K562 (cell line): ENCODE data around the gene PPTC7. TPM values are rescaled to one million over a fixed set of nuclear protein-coding genes. Genes with fewer than 3 reads are reported as not detected.

Source experiments
- ATAC-seq: fragments of 200-7000 bp; cut with Tn5 transposase; 3 replicates; pipeline ENCODE4 v1.9.1; 2020; ENCODE audit warnings: moderate library complexity
- BruUV-seq: library from RNA; stranded (reverse); fragments of 400-500 nt; replicated peaks from 2 replicates; lab custom pipeline; 2021; lab: Mats Ljungman, UMichigan
- CTCF ChIA-PET: fragments of 300-600 bp; formaldehyde crosslinking; extraction: SDS; loops from one replicate; lab custom pipeline; 2021; ENCODE audit warnings: low intra/inter-chr PET ratio; lab: Yijun Ruan, JAX
- POLR2A ChIA-PET: fragments of 300-600, 350-650 bp; sonication (Branson Sonifier 250); formaldehyde crosslinking; extraction: SDS; loops from one replicate; lab custom pipeline; 2021; ENCODE audit warnings: antibody characterized with exemption, inconsistent platforms; lab: Yijun Ruan, JAX
- DNase-seq, 4 experiments: peaks; one replicate each; pipeline versions ENCODE4 v3.0.0 to v3.0.0-alpha.2; 2011 to 2018; ENCODE audit warnings: low spot score in 3 of 4, mixed read lengths in 3 of 4; ENCODE audit errors: extremely low read depth in 1 of 4
- FAIRE-seq: peaks from 2 replicates; lab custom pipeline; 2011; peaks lifted over from hg19 to GRCh38; lab: Jason Lieb, UNC
- H2AFZ ChIP-seq: 2 replicates; pipeline ENCODE4 v1.6.0; 2011; ENCODE audit warnings: low read depth, low read length, control low read depth, inconsistent platforms
- H3K27ac ChIP-seq: fragments of 200-600 bp; 3 replicates; pipeline ENCODE4 v1.8.0; 2011; ENCODE audit warnings: low read depth, mild to moderate bottlenecking, control low read depth, inconsistent platforms, low read length, moderate library complexity, mixed read lengths; ENCODE audit errors: extremely low read depth
- H3K27me3 ChIP-seq, 2 experiments: fragments of 300-600 bp in 1 of 2; 2 replicates in 1 of 2; 3 replicates in 1 of 2; pipeline versions ENCODE4 v1.6.0 to v1.8.0; 2011; ENCODE audit warnings: inconsistent platforms in 2 of 2, low read length in 2 of 2, mild to moderate bottlenecking in 1 of 2, mixed read lengths in 1 of 2, moderate library complexity in 1 of 2; ENCODE audit not compliant: control insufficient read depth in 2 of 2, insufficient read depth in 2 of 2
- H3K36me3 ChIP-seq: fragments of 300-600 bp; 3 replicates; pipeline ENCODE4 v1.8.0; 2011; ENCODE audit warnings: mild to moderate bottlenecking, low read length, inconsistent platforms; ENCODE audit not compliant: control insufficient read depth, insufficient read depth
- H3K4me1 ChIP-seq, 2 experiments: fragments of 200-600 bp in 1 of 2; replicated peaks in 1 of 2; 2 replicates in 1 of 2; 3 replicates in 1 of 2; pipeline versions ENCODE4 v1.5.1 to v1.8.0; 2011; ENCODE audit warnings: inconsistent platforms in 2 of 2, low read length in 2 of 2, mild to moderate bottlenecking in 1 of 2, mixed read lengths in 1 of 2, moderate library complexity in 1 of 2; ENCODE audit not compliant: control insufficient read depth in 2 of 2, insufficient read depth in 2 of 2
- H3K4me2 ChIP-seq: 2 replicates; pipeline ENCODE4 v1.6.1; 2011; ENCODE audit warnings: low read length, control low read depth, inconsistent platforms, mixed read lengths; ENCODE audit not compliant: insufficient read depth
- H3K4me3 ChIP-seq: fragments of 200-600 bp; sonication (generic), shearing (Covaris generic); 2 replicates; pipeline ENCODE4 v1.5.1; 2016; ENCODE audit warnings: control low read depth, inconsistent platforms
- H3K79me2 ChIP-seq: fragments of 200-600 bp; 3 replicates; pipeline ENCODE4 v1.8.0; 2011; ENCODE audit warnings: low read length, inconsistent platforms; ENCODE audit not compliant: control insufficient read depth, insufficient read depth
- H3K9ac ChIP-seq, 2 experiments: 2 replicates each; pipeline versions ENCODE4 v1.6.0 to v1.6.1; 2011; ENCODE audit warnings: low read depth in 2 of 2, low read length in 2 of 2, control low read depth in 1 of 2, inconsistent platforms in 1 of 2, mild to moderate bottlenecking in 1 of 2, mixed read lengths in 1 of 2; ENCODE audit not compliant: insufficient read depth in 1 of 2
- H3K9me1 ChIP-seq: one replicate; pipeline ENCODE4 v1.6.0; 2011; ENCODE audit warnings: inconsistent platforms, mild to moderate bottlenecking, low read length, moderate library complexity; ENCODE audit not compliant: control insufficient read depth, insufficient read depth
- H3K9me3 ChIP-seq: replicated peaks from 2 replicates; pipeline ENCODE4 v1.5.1; 2011; ENCODE audit warnings: low read depth, low read length, inconsistent platforms; ENCODE audit not compliant: control insufficient read depth, insufficient read depth
- H4K20me1 ChIP-seq: replicated peaks from 2 replicates; pipeline ENCODE4 v1.6.1; 2011; ENCODE audit warnings: low read length, inconsistent platforms, mixed read lengths; ENCODE audit not compliant: control insufficient read depth, insufficient read depth
- BHLHE40 ChIP-seq: IDR thresholded peaks from 2 replicates; pipeline ENCODE4 v1.6.1; 2011; ENCODE audit warnings: low read length, improper control_type of control experiment
- CHD2 ChIP-seq: IDR thresholded peaks from 2 replicates; pipeline ENCODE4 v1.6.1; 2011; ENCODE audit warnings: low read depth, low read length
- ERF ChIP-seq: fragments of 450-650 bp; formaldehyde crosslinking; IDR thresholded peaks from 2 replicates; pipeline ENCODE4 v1.4.0; 2020; ENCODE audit warnings: mild to moderate bottlenecking, mixed read lengths
- FOXA1 ChIP-seq: fragments of 450-650 bp; IDR thresholded peaks from 2 replicates; pipeline ENCODE4 v1.6.1; 2016; ENCODE audit warnings: mild to moderate bottlenecking, borderline replicate concordance
- FOXJ2 ChIP-seq: fragments of 200-800 bp; sonication (Bioruptor generic); IDR thresholded peaks from 2 replicates; pipeline ENCODE4 v1.6.1; 2016; ENCODE audit warnings: missing genetic modification characterization, missing compliant biosample characterization
- MXI1 ChIP-seq: IDR thresholded peaks from 2 replicates; pipeline ENCODE4 v1.6.1; 2011; ENCODE audit warnings: low read depth, mild to moderate bottlenecking, improper control_type of control experiment, low read length
- MYBL2 ChIP-seq, 2 experiments: fragments of 450-650 bp in 1 of 2; sonication (generic) in 1 of 2; formaldehyde crosslinking in 1 of 2; IDR thresholded peaks; 2 replicates each; pipeline versions ENCODE4 v1.6.1 to v1.8.1; 2017 to 2022; ENCODE audit warnings: borderline replicate concordance in 1 of 2, inconsistent platforms in 1 of 2, low read depth in 1 of 2, mild to moderate bottlenecking in 1 of 2, missing genetic modification reagents in 1 of 2, moderate library complexity in 1 of 2
- POLR2B ChIP-seq: fragments of 450-650 bp; IDR thresholded peaks from 2 replicates; pipeline ENCODE4 v1.6.1; 2018; ENCODE audit warnings: low read depth; ENCODE audit not compliant: partially characterized antibody
- PTTG1 ChIP-seq: fragments of 450-650 bp; IDR thresholded peaks from 2 replicates; pipeline ENCODE4 v1.6.1; 2016; ENCODE audit warnings: low read depth, mild to moderate bottlenecking, missing genetic modification characterization, missing compliant biosample characterization
- TAF1 ChIP-seq: IDR thresholded peaks from 2 replicates; pipeline ENCODE4 v1.6.1; 2011; ENCODE audit warnings: mild to moderate bottlenecking, low read length, moderate library complexity; ENCODE audit not compliant: insufficient read depth, control insufficient read depth, severe bottlenecking; ENCODE audit errors: extremely low read depth
- ZNF134 ChIP-seq: fragments of 250-450 bp; sonication (Bioruptor Pico); conservative IDR thresholded peaks from 2 replicates; pipeline ENCODE4 v1.4.0; 2020
- ZNF384 ChIP-seq: IDR thresholded peaks from 2 replicates; pipeline ENCODE4 v1.6.1; 2012; ENCODE audit warnings: low read depth, low read length, improper control_type of control experiment
- ZNF695 ChIP-seq: fragments of 450-650 bp; formaldehyde crosslinking; IDR thresholded peaks from 2 replicates; pipeline ENCODE4 v1.4.0; 2020; ENCODE audit warnings: mild to moderate bottlenecking, moderate library complexity
- WGBS: fragments of 100-300 bp; shearing (Covaris generic); methylation state at CpG from one replicate; pipeline ENCODE4 v1.1.6; 2016; ENCODE audit warnings: low coverage, mixed read lengths; ENCODE audit not compliant: insufficient coverage; ENCODE audit errors: missing lambda C conversion rate; 5-methylcytosine and 5-hydroxymethylcytosine counted together
- in situ Hi-C: fragments of 300-500 bp; cut with MboI; formaldehyde crosslinking; loops from 4 replicates; pipeline ENCODE4 v1.15.0; 2018; ENCODE audit warnings: inconsistent platforms, mixed read lengths
- intact Hi-C: fragments of 100-400 bp; cut with micrococcal nuclease; formaldehyde crosslinking; loops from 2 replicates; pipeline ENCODE4 v1.14.2; 2022
- polyA plus RNA-seq, 8 experiments: library from polyadenylated mRNA; depleted of rRNA in 4 of 8; stranded (reverse) in 5 of 8; unstranded in 3 of 8; fragments of >200 nt; fragmentation: Nextera tagmentation in 2 of 8; fragmentation: Illumina TruSeq in 1 of 8; extraction: Ambion mirVana in 2 of 8; extraction: Trizol in 1 of 8; gene quantifications; 2 replicates each; pipeline versions ENCODE4 v1.2.1 to v1.2.3, GENCODE V29; 2011 to 2014; ENCODE audit warnings: inconsistent platforms in 1 of 8, missing spikeins in 1 of 8
- total RNA-seq, 7 experiments: library from RNA; depleted of rRNA in 6 of 7; stranded (reverse); fragments of >200 nt in 6 of 7; fragmentation: Illumina TruSeq in 2 of 7; extraction: Trizol in 2 of 7; gene quantifications; 2 replicates each; pipeline versions ENCODE4 v1.2.1 to v1.2.3, GENCODE V29; 2011 to 2021; ENCODE audit warnings: low replicate concordance in 1 of 7
- TF ChIP-seq, protein P1 (sequence below): fragments of 450-650 bp; IDR thresholded peaks from 2 replicates; pipeline ENCODE4 v1.6.1; 2016; ENCODE audit warnings: low read depth, mild to moderate bottlenecking, moderate library complexity
- TF ChIP-seq, protein P2 (sequence below): fragments of 250-450 bp; sonication (Bioruptor Pico); IDR thresholded peaks from 2 replicates; pipeline ENCODE4 v1.8.0; 2021; ENCODE audit warnings: moderate library complexity, mild to moderate bottlenecking, inconsistent platforms
- TF ChIP-seq, protein P3 (sequence below): sonication (generic); formaldehyde crosslinking; IDR thresholded peaks from 2 replicates; pipeline ENCODE4 v1.5.0; 2020; ENCODE audit warnings: missing genetic modification reagents

Gene PPTC7
- total and polyA plus RNA-seq, 9 of the 15 experiments (the other 6 are each of a cell fraction or from before 2014, with no cell fraction given) = 2.6 to 23.1 (median 11.9) TPM

DNA sequence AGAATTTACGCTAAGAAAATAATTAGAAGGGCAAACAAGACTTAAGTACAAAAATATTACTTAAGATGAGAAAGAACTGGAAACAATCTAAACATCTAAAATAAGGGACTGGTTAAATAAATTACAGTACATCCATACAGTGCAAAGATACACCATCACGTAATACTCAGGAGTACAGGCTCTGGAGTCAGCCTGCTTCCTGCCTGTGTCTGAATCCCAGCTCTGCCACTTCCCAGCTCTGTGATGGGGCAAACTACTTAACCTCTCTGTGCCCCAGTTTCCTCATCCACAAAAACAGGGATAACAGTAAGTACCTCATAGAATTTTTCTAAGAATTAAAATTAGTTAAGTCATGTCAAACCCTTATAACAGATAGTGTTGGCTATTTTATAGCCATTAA is 36.0 kb downstream of the PPTC7 start (continued):
- TF ChIP-seq FOXJ2 (tag) (no peak), CHD2 (no peak), MXI1 (no peak), BHLHE40 (no peak), ZNF695 (CRISPR knock-in tag) (no peak), ZNF134 (no peak), ERF (no peak), ZNF384 (no peak), PTTG1 (tag) (no peak)
- TF ChIP-seq, protein P1, sequence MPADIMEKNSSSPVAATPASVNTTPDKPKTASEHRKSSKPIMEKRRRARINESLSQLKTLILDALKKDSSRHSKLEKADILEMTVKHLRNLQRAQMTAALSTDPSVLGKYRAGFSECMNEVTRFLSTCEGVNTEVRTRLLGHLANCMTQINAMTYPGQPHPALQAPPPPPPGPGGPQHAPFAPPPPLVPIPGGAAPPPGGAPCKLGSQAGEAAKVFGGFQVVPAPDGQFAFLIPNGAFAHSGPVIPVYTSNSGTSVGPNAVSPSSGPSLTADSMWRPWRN = no peak
- TF ChIP-seq, protein P2, sequence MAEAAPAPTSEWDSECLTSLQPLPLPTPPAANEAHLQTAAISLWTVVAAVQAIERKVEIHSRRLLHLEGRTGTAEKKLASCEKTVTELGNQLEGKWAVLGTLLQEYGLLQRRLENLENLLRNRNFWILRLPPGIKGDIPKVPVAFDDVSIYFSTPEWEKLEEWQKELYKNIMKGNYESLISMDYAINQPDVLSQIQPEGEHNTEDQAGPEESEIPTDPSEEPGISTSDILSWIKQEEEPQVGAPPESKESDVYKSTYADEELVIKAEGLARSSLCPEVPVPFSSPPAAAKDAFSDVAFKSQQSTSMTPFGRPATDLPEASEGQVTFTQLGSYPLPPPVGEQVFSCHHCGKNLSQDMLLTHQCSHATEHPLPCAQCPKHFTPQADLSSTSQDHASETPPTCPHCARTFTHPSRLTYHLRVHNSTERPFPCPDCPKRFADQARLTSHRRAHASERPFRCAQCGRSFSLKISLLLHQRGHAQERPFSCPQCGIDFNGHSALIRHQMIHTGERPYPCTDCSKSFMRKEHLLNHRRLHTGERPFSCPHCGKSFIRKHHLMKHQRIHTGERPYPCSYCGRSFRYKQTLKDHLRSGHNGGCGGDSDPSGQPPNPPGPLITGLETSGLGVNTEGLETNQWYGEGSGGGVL (CRISPR knock-in tag) = no peak

DNA sequence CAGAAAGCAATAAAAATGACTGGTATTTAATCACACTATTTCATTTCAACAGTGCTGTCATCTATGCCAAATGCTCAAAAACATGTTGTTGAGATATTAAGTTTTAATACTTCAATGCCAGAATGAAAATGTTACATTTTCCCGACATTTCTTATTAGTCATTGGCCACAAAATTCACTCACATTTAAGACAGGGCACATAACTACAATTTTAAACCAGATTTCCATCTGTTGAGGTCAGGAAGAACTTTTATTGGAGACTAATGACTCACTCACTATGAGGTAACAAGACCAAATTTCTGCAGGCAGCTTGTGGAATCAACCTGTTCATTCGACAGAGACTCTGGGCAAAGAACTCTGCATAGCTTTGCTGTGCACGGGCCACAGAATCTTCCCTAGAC is 36.8 kb downstream of the PPTC7 start:
- TF ChIP-seq TAF1 (no peak), FOXA1 (no peak), MYBL2 (IDR thresholded peaks at IDR 0.05; ENCODE audit: low read depth) (no peak), MYBL2 (CRISPR knock-in tag; IDR thresholded peaks at IDR 0.05; ENCODE audit: borderline replicate concordance) (no peak), POLR2B (no peak)
- TF ChIP-seq, protein P3, sequence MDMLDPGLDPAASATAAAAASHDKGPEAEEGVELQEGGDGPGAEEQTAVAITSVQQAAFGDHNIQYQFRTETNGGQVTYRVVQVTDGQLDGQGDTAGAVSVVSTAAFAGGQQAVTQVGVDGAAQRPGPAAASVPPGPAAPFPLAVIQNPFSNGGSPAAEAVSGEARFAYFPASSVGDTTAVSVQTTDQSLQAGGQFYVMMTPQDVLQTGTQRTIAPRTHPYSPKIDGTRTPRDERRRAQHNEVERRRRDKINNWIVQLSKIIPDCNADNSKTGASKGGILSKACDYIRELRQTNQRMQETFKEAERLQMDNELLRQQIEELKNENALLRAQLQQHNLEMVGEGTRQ (CRISPR knock-in tag) = no peak
- ChIA-PET CTCF (no interaction called here), POLR2A (no interaction called here)
- Histone ChIP-seq H4K20me1 (no peaks in the 10 kb centered on the region), H3K27ac (no peak overlapping the region), H3K9ac (no peak overlapping the region), H3K79me2 (peaks cover 40% of the 10 kb centered on the region), H3K36me3 (peaks cover 78% of the 10 kb centered on the region), H2AFZ (no peak overlapping the region), H3K4me1 (peaks cover 2 to 4% of the 10 kb centered on the region in 2 experiments; a peak in 2 of 5 replicates), H3K9me1 (no peaks in the 10 kb centered on the region), H3K4me3 (no peak overlapping the region), H3K27me3 (no peaks in the 10 kb centered on the region), H3K9me3 (no peaks in the 10 kb centered on the region), H3K4me2 (no peak overlapping the region)
- no peak for DNase-seq
- WGBS = 91% methylated on average over 3 of the region's 3 CpGs
- no TSS peak for BruUV-seq
- intact Hi-C loops (no loop called here), in situ Hi-C loops (no loop called here)
- FAIRE-seq = no peak
- ATAC-seq = no peak
